Omental fat pad (tissue), 4 donors: Measurements from ENCODE around the gene CPLX3. TPM values are rescaled to one million over a fixed set of nuclear protein-coding genes. Genes with fewer than 3 reads are reported as not detected.

Source experiments
- ATAC-seq: fragments of 150-250 bp; one replicate; pipeline ENCODE4 v1.9.1; 2016; ENCODE audit warnings: mild to moderate bottlenecking, moderate library complexity; ENCODE audit not compliant: low FRiP score
- DNase-seq: peaks from one replicate; pipeline ENCODE4 v3.0.0-alpha.2; 2019; ENCODE audit warnings: low spot score
- CTCF ChIP-seq, 3 donors: fragments of 450-650 bp; IDR thresholded peaks; one replicate each; pipeline ENCODE4 v1.5.1; 2016 to 2017; ENCODE audit warnings: antibody characterized with exemption in 3 of 3, mild to moderate bottlenecking in 3 of 3, moderate library complexity in 2 of 3
- small RNA-seq: library from RNA; depleted of rRNA; stranded (forward); fragments of <200 nt; gene quantifications from one replicate; pipeline ENCODE3, GENCODE V24; 2016
- total RNA-seq, 4 donors: library from RNA; depleted of rRNA; stranded (reverse); fragments of >200 nt; gene quantifications; one replicate each; pipeline ENCODE4 v1.1.0, GENCODE V29; 2016

Gene CPLX3
- total RNA-seq, 4 donors from 2014 or later = not detected

GRCh38 chr15:74872702-74873035, 46.2 kb downstream of the CPLX3 start:
- TF ChIP-seq CTCF (IDR thresholded peaks at IDR 0.05) = no peak
- no peak for DNase-seq
- no peak for ATAC-seq

DNA sequence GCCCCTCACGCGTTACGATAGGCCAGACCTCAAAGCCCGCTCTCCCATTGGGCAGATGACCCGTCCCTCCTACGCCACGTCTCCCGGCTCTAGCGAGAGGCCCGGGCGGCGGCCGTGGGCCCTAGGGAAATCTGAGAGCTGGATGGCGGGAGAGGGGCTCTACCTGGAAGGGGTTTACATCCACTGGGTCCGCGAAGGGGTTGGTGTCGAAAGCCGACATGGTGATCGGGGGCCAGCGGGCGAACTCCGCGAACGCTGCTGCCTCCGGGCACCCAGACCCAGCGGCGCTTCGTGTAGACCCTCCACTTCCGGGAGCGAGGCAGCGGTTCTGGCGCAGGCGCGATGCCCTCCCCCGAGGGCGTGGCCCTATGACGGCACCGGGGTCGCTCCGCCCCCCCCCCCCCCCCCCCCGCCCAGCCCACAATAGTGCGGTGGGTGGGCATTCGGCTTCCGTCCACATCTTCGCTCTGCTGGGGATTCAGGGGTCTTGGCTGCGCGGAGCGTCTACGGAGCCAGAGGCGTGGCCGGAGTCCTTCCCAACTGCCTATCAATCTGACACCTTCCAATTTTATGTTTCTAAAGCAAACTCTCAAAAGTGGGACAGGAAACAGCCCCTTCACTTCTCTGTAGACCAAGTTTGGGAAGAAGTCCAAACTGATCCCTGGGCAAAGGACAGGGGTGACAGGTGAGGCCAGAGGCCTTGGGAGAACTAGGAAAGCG, 46.8 kb downstream of the CPLX3 start, which contains the start of gene SCAMP2:
Gene SCAMP2 (minus strand): TSS at position 330 of the 720 bp plus-strand sequence. CDS start 110 bp downstream, at position 220.
- ATAC-seq (peak; percentile 98), DNase-seq (peak; percentile 76)
- no peak for TF ChIP-seq CTCF (IDR thresholded peaks at IDR 0.05)

DNA sequence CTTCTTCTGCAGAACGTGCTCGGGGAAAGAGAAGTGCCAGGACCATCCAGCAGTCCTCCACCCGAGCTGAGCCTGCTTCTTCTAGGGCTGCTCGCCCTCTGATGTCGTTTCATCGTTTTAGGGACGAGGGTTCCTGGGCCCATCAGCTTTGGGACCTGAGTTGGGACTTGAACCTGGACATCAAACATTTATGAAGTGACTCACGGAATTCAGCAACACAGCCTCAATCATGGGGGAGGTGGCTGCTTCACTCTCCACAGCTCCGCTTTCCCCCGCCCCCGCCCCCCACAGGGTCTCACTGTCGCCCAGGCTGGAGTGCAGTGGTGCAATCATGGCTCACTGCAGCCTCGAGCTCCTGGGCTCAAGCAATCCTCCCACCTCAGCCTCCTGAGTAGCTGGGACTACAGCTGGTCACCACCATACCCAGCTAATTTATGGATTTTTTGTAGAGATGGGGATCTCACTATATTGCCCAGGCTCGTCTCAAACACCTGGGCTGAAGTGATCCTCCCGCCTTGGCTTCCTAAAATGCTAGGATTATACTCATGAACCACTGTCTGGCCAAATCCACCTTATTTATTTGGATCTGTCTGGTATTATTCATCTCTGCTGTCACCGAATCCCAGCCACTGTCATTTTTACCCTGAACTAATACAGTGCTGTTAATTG, 47.5 kb downstream of the CPLX3 start:
- DNase-seq (no peak), ATAC-seq (no peak)
- no peak for TF ChIP-seq CTCF (IDR thresholded peaks at IDR 0.05)

GRCh38 chr15:74878273-74878672, 51.8 kb downstream of the CPLX3 start:
- ATAC-seq (no peak), DNase-seq (no peak)
- TF ChIP-seq CTCF (IDR thresholded peaks at IDR 0.05) = no peak

Small RNAs within 50 kb of the gene (small RNA-seq; reads per million reads assigned to genes)
- gene CPLX3 = not detected
- gene MIR4513 = not detected
- gene MIR6882 = not detected

Other genes starting within 250 kb of the CPLX3 start
- 100 to 1,000 TPM in 2 of 4 donors, 10 to 100 TPM in 2; 83.8 to 153 (median 103) TPM for gene CLK3, start 210.8 kb upstream of the CPLX3 start, total RNA-seq
- gene EDC3, start 130.6 kb upstream of the CPLX3 start, total RNA-seq = 10 to 100 TPM; 12.7 to 22.7 (median 15.2) TPM
- gene CYP1A1, start 101.1 kb upstream of the CPLX3 start, total RNA-seq = 1 to 10 TPM in 3 of 4 donors, not detected in 1; 1.9 to 8.3 (median 3.6) TPM
- gene CYP1A2, start 77.8 kb upstream of the CPLX3 start, total RNA-seq = under 1 TPM in 1 of 4 donors, not detected in 3; 0.37 TPM
- 10 to 100 TPM; 11.6 to 43.2 (median 28.2) TPM for gene CSK, start 44.5 kb upstream of the CPLX3 start, total RNA-seq
- not detected for gene LMAN1L, start 13.8 kb upstream of the CPLX3 start, total RNA-seq
- 10 to 100 TPM; 23.2 to 52.6 (median 41.4) TPM for gene ULK3, start 16.5 kb downstream of the CPLX3 start, total RNA-seq
- 10 to 100 TPM; 55.5 to 99.4 (median 63.7) TPM for gene SCAMP2, start 46.7 kb downstream of the CPLX3 start, total RNA-seq
- gene MPI, start 63.4 kb downstream of the CPLX3 start, total RNA-seq = 10 to 100 TPM; 35.9 to 52.2 (median 44.7) TPM
- gene FAM219B, start 80.2 kb downstream of the CPLX3 start, total RNA-seq = 10 to 100 TPM; 45.0 to 89.9 (median 59.8) TPM
- gene COX5A, start 111.4 kb downstream of the CPLX3 start, total RNA-seq = 100 to 1,000 TPM in 1 of 4 donors, 10 to 100 TPM in 3; 47.6 to 103 (median 69.7) TPM
- 10 to 100 TPM in 2 of 4 donors, 1 to 10 TPM in 2; 6.9 to 14.4 (median 9.4) TPM for gene RPP25, start 130.1 kb downstream of the CPLX3 start, total RNA-seq
- gene SCAMP5, start 168.9 kb downstream of the CPLX3 start, total RNA-seq = 1 to 10 TPM in 3 of 4 donors, under 1 TPM in 1; 0.60 to 4.6 (median 2.6) TPM
- 10 to 100 TPM in 3 of 4 donors, 1 to 10 TPM in 1; 9.7 to 21.5 (median 13.6) TPM for gene PPCDC, start 197.0 kb downstream of the CPLX3 start, total RNA-seq